T47D (cell line): Measurements from ENCODE around the gene CIDEA.

Source experiments
- DNase-seq, 2 experiments: peaks; one replicate each; pipeline versions ENCODE4 v3.0.0 to v3.0.0-alpha.2; 2011 to 2012; ENCODE audit warnings: low read depth in 1 of 2, low spot score in 1 of 2
- JUND ChIP-seq: IDR thresholded peaks from 2 replicates; pipeline ENCODE4 v1.6.1; 2012; ENCODE audit warnings: low read depth
- in situ Hi-C: cut with HindIII; loops from 2 replicates; pipeline ENCODE4 v1.10.0; 2016; ENCODE audit warnings: low sequenced_read_pairs, low pct_unique_long_range_greater_than_20kb

CIDEA gene

DNA sequence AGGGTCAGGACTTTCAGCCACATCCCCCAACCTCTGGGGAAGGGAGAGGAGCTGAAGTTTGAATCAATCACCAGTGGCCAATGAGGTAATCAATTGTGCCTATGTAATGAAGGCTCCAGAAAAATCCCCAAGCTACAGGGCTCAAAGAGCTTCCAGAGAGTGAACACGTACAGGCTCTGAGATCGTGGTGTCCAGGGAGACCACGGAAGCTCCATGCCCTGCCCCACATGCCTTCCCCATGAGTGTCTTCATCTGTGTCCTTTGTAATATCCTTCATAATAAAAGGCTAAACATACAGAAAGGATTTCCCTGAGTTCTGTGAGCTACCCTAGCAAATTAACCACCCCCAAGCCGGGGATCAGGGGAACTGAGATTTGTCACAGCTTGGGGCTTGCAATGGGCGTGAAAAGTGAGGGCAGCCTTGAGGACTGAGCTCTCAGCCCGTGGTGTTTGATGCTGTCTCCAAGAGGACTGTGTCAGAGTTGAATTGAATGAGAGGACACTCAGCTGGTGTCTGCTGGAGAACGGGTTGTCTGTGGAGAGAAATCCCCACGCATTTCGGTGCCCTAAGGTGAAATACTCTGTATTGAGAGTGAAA, 28.4 kb downstream of the CIDEA start:
- in situ Hi-C loops, result no loop called here
- no peak for DNase-seq
- TF ChIP-seq JUND, result no peak

DNA sequence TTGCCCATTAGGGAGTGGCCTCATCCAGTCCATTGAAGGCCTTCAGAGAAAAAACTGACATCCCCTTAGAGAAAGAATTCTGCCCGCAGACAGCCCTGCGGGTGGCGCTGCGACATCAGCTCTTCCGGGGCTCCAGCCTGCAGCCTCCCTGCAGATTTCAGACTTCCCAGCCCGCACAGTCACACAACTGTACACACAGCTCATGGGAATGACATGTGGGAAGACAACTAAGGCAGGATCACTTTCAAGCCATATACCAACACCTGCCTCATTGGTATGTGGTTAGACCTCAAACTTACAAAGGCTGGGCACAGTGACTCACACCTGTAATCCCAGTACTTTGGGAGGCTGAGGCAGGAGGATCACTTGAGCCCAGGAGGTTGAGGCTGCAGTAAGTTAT, 29.1 kb downstream of the CIDEA start:
- DNase-seq, result peak in 1 of 2 experiments; percentile 40
- in situ Hi-C loops, result no loop called here
- no peak for TF ChIP-seq JUND

DNA sequence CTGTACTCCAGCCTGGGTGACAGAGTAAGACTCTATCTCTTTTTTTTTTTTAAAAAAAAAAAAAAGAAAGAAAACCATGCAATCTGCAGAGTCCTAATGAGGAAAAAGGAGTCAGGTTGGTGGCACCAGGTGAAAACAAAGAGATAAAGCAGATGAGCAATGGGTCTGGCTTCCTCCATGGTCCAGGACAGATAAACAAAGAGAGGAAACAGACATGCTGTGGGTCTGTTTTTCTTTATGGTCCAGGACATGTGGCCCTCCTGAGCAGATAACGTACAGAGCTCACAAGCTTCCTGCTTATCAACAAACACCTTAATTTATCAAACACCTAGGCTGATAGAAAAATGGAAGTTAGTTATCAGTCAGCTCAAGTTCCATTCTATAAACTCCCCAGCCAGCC, 29.5 kb downstream of the CIDEA start:
- in situ Hi-C loops, result no loop called here
- no peak for DNase-seq
- TF ChIP-seq JUND, result no peak

GRCh38 chr18:12287131-12287681, 33.0 kb downstream of the CIDEA start:
- no peak for TF ChIP-seq JUND
- in situ Hi-C loops, result no loop called here
- DNase-seq, result no peak

GRCh38 chr18:12287684-12288402, 33.7 kb downstream of the CIDEA start:
- peak; percentile 44 to 59 for DNase-seq
- in situ Hi-C loops, result no loop called here

DNA sequence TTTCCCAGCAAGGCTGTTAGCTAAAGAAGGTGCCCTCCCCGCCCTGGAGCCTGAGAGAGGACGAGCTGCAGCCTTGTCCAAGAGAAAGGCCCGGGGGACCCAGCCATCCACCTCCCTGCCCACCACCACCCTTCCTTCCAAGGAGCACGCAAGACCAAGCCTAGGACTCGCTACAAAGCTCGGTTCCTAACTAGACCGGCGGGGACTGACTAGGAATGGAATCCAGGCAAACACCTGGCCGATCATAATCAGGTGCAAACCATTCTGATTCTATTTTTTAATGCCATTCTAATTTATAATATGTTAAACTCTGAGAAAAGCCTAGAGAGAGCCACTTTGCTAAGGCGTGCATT, 34.2 kb downstream of the CIDEA start:
- no peak for TF ChIP-seq JUND
- in situ Hi-C loops, result no loop called here
- DNase-seq, result peak in 1 of 2 experiments; percentile 21

More at GRCh38 chr18:12287684-12288402, 33.7 kb downstream of the CIDEA start:
- TF ChIP-seq JUND, result no peak

GRCh38 chr18:12290086-12290485, 35.9 kb downstream of the CIDEA start:
- in situ Hi-C loops, result no loop called here

DNA sequence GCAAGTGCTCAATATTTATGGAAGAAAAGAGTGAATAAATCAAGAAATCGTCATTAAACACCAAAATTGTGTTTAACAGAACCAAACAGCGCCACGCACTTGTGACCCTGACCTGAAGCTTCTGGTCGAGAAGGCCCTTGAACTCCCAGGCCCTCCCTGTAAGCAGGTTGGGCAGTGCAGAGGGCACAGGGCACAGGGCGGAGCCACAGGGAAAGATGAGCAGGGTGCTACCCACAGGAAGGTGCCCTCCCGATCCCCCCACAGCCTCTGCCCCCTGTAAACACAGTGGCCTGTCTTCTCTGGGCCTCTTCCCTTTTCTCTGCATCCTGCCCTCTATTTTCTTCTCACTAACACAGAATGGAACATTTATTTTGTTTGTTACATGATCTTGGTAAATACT, 37.0 kb downstream of the CIDEA start:
- in situ Hi-C loops, result no loop called here
- no peak for DNase-seq

More at GRCh38 chr18:12290086-12290485, 35.9 kb downstream of the CIDEA start:
- no peak for DNase-seq
- TF ChIP-seq JUND, result no peak

GRCh38 chr18:12291690-12292089, 37.5 kb downstream of the CIDEA start:
- in situ Hi-C loops, result no loop called here
- TF ChIP-seq JUND, result no peak
- no peak for DNase-seq

More for the DNA sequence above, 37.0 kb downstream of the CIDEA start:
- TF ChIP-seq JUND, result no peak

DNA sequence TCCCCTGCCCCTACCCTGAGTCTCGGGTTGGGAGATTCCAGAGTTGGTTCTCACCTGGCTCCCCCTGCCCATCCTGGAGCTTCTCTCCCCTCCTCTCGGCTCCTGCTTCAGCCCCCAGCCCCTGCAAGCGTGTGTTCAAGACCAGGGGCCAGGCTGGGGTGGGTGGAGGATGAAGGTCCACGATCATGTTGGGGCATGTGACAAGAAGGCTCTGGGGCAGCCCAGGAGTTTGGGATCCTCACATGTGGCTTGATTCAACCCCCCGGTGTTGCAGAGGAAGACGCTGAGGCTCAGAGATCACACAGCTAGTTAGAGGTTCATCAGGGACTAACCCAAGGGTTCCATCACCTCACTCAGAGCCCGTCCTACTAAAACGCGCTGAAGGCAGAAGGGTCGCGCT, 39.7 kb downstream of the CIDEA start:
- DNase-seq, result no peak
- no peak for TF ChIP-seq JUND
- in situ Hi-C loops, result no loop called here

- no peak for TF ChIP-seq JUND
- in situ Hi-C loops, result no loop called here
- no peak for DNase-seq
Measured at GRCh38 chr18:12295389-12296086, 41.4 kb downstream of the CIDEA start.

DNA sequence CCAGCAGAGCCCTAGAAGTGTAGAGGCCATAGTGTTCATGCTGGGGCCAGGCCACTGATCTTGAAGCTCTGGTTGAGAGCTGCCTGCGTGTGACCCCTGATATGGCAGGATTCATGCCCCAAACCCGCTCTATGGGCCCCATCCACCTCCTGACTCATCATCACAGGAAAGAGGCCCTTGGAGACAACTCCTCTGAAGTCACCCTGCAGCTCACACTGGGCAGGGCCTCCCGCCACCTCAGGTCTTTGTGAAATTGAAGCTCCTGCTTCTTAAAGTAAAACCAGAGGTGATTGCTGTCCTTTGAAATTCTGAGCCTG, 41.9 kb downstream of the CIDEA start:
- no peak for DNase-seq
- in situ Hi-C loops, result no loop called here

DNA sequence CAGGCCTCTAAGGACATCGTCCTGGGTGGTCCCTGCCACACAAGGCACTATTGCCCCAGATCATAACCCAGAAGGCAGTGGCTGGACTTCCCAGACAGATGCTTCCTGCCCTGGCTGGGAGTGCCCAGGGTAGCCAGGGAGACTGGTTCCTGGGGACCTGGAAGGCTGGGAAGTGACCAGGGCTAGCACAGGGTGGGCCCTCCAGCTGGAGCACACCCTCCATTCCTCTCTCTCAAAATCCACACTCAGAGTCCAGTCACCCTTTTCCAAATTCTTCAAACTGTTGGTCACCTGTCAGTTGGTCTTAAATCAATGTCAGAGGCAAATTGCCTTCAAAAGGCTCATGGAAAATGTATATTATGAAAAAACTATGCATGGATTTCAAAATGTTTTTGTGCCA, 42.3 kb downstream of the CIDEA start:
- DNase-seq, result no peak
- in situ Hi-C loops, result no loop called here

More for the DNA sequence above, 41.9 kb downstream of the CIDEA start:
- TF ChIP-seq JUND, result no peak

More for the DNA sequence above, 42.3 kb downstream of the CIDEA start:
- TF ChIP-seq JUND, result no peak
